Astrocyte (in vitro differentiated cells and primary cell): ENCODE measurements around the gene KLK1. TPM values are rescaled to one million over a fixed set of nuclear protein-coding genes. Genes with fewer than 3 reads are reported as not detected.

Experiments
- DNase-seq: peaks from one replicate; pipeline ENCODE4 v3.0.0-alpha.2; 2010; ENCODE audit warnings: low read depth
- FAIRE-seq: peaks from 2 replicates; lab custom pipeline; 2011; peaks lifted over from hg19 to GRCh38; lab: Jason Lieb, UNC
- H2AFZ ChIP-seq: 2 replicates; pipeline ENCODE4 v1.6.0; 2012; ENCODE audit warnings: low read depth, low read length, inconsistent platforms
- H3K27ac ChIP-seq: 2 replicates; pipeline ENCODE4 v1.5.1; 2011; ENCODE audit warnings: low read depth, low read length, inconsistent platforms
- H3K27me3 ChIP-seq: 2 replicates; pipeline ENCODE4 v1.6.0; 2011; ENCODE audit warnings: low read length, inconsistent platforms; ENCODE audit not compliant: insufficient read depth
- H3K36me3 ChIP-seq: 2 replicates; pipeline ENCODE4 v1.5.1; 2011; ENCODE audit warnings: low read length, inconsistent platforms; ENCODE audit not compliant: insufficient read depth
- H3K4me1 ChIP-seq: 2 replicates; pipeline ENCODE4 v1.5.1; 2011; ENCODE audit warnings: low read length, inconsistent platforms; ENCODE audit not compliant: insufficient read depth
- H3K4me2 ChIP-seq: 2 replicates; pipeline ENCODE4 v1.6.0; 2012; ENCODE audit warnings: low read length, inconsistent platforms
- H3K4me3 ChIP-seq: 2 replicates; pipeline ENCODE4 v1.5.1; 2011; ENCODE audit warnings: low read depth, mild to moderate bottlenecking, low read length, inconsistent platforms; ENCODE audit not compliant: insufficient read depth
- H3K79me2 ChIP-seq: 2 replicates; pipeline ENCODE4 v1.6.0; 2012; ENCODE audit warnings: mild to moderate bottlenecking, low read length, inconsistent platforms; ENCODE audit not compliant: insufficient read depth
- H3K9ac ChIP-seq: 2 replicates; pipeline ENCODE4 v1.6.0; 2012; ENCODE audit warnings: mild to moderate bottlenecking, low read length, inconsistent platforms
- H3K9me3 ChIP-seq: 2 replicates; pipeline ENCODE4 v1.5.1; 2012; ENCODE audit warnings: low read depth, mild to moderate bottlenecking, low read length, inconsistent platforms; ENCODE audit not compliant: insufficient read depth
- H4K20me1 ChIP-seq: 2 replicates; pipeline ENCODE4 v1.6.0; 2012; ENCODE audit warnings: low read length, inconsistent platforms; ENCODE audit not compliant: insufficient read depth
- H3K27ac Mint-ChIP-seq: one replicate; pipeline ENCODE4 v1.8.0; 2021; ENCODE audit warnings: mild to moderate bottlenecking, mixed read lengths; ENCODE audit not compliant: unreplicated experiment
- H3K27me3 Mint-ChIP-seq: one replicate; pipeline ENCODE4 v1.8.0; 2021; ENCODE audit warnings: low read depth, mixed read lengths; ENCODE audit not compliant: unreplicated experiment
- H3K36me3 Mint-ChIP-seq: one replicate; pipeline ENCODE4 v1.8.0; 2021; ENCODE audit warnings: low read depth, mixed read lengths; ENCODE audit not compliant: unreplicated experiment
- H3K4me1 Mint-ChIP-seq: one replicate; pipeline ENCODE4 v1.8.0; 2021; ENCODE audit warnings: low read depth, mixed read lengths; ENCODE audit not compliant: unreplicated experiment
- H3K4me3 Mint-ChIP-seq: one replicate; pipeline ENCODE4 v1.8.0; 2021; ENCODE audit warnings: mild to moderate bottlenecking, moderate library complexity, mixed read lengths; ENCODE audit not compliant: unreplicated experiment
- H3K9me3 Mint-ChIP-seq: one replicate; pipeline ENCODE4 v1.8.0; 2021; ENCODE audit warnings: mild to moderate bottlenecking, mixed read lengths; ENCODE audit not compliant: unreplicated experiment
- EZH2 ChIP-seq: IDR thresholded peaks from 2 replicates; pipeline ENCODE4 v1.6.1; 2012; ENCODE audit warnings: mild to moderate bottlenecking, low read length, inconsistent platforms; ENCODE audit not compliant: insufficient read depth
- total RNA-seq: library from RNA; stranded (reverse); gene quantifications from 2 replicates; pipeline ENCODE4 v1.2.1, GENCODE V29; 2021
- TF ChIP-seq, protein P1 (sequence below): IDR thresholded peaks from 2 replicates; pipeline ENCODE4 v1.5.1; 2011; ENCODE audit warnings: low read depth, mild to moderate bottlenecking, inconsistent platforms, low read length, moderate library complexity; ENCODE audit not compliant: insufficient read depth

Gene KLK1
- total RNA-seq, 1 donor from 2014 or later: not detected

DNA sequence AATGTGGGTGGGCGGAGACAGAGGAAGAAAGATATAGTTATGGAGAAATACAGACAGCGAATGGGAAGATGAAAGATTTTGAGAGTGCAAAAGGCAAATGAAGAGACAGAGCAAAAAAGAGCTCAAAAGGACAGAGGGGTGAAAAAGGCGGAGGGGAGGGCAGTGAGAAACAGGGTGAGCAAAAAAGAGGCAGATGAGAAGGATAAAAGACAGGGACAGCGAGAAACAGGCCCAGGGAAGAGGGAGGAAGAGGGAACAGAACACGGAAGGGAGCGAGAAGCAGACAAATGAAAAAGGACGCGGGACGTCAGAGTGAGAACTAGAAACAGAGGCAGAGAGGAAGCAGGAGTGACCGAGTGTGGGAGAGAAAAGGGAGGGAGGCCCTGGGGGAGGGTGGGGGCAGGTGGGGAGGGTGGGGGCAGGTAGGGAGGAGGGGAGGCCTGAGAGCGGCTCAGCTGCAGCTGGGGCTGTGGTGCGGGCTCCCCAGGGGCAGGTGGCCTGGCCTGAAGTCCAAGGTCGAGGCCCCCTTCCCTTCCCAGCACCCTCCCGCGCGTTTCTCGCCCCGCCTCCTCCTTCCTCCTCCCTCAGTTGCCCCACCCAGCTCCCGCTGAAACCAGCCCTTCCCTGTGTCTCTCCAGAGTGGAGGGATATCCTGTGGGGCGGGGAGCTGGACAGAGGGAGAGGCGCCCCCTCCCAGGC is 2.9 kb downstream of the KLK1 start:
- FAIRE-seq (no peak), DNase-seq (no peak)
- Histone ChIP-seq H3K36me3 (no peaks in the 10 kb centered on the region), H3K4me1 (no peaks in the 10 kb centered on the region), H3K4me3 (no peak overlapping the region), H3K9me3 (no peaks in the 10 kb centered on the region), H3K27me3 (peaks cover 5% of the 10 kb centered on the region), H4K20me1 (no peaks in the 10 kb centered on the region), H2AFZ (no peak overlapping the region), H3K9ac (no peak overlapping the region), H3K79me2 (no peaks in the 10 kb centered on the region), H3K4me2 (no peak overlapping the region), H3K27ac (no peak overlapping the region)
- H3K27me3 Mint-ChIP-seq: peaks cover 77% of the 10 kb centered on the region
- H3K4me1 Mint-ChIP-seq: no peaks in the 10 kb centered on the region
- TF ChIP-seq EZH2: no peak
- TF ChIP-seq, protein P1, sequence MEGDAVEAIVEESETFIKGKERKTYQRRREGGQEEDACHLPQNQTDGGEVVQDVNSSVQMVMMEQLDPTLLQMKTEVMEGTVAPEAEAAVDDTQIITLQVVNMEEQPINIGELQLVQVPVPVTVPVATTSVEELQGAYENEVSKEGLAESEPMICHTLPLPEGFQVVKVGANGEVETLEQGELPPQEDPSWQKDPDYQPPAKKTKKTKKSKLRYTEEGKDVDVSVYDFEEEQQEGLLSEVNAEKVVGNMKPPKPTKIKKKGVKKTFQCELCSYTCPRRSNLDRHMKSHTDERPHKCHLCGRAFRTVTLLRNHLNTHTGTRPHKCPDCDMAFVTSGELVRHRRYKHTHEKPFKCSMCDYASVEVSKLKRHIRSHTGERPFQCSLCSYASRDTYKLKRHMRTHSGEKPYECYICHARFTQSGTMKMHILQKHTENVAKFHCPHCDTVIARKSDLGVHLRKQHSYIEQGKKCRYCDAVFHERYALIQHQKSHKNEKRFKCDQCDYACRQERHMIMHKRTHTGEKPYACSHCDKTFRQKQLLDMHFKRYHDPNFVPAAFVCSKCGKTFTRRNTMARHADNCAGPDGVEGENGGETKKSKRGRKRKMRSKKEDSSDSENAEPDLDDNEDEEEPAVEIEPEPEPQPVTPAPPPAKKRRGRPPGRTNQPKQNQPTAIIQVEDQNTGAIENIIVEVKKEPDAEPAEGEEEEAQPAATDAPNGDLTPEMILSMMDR: no peak
- peaks cover 2% of the 10 kb centered on the region for H3K36me3 Mint-ChIP-seq
- no peak overlapping the region for H3K4me3 Mint-ChIP-seq
- no peak overlapping the region for H3K27ac Mint-ChIP-seq
- peaks cover 11% of the 10 kb centered on the region for H3K9me3 Mint-ChIP-seq

DNA sequence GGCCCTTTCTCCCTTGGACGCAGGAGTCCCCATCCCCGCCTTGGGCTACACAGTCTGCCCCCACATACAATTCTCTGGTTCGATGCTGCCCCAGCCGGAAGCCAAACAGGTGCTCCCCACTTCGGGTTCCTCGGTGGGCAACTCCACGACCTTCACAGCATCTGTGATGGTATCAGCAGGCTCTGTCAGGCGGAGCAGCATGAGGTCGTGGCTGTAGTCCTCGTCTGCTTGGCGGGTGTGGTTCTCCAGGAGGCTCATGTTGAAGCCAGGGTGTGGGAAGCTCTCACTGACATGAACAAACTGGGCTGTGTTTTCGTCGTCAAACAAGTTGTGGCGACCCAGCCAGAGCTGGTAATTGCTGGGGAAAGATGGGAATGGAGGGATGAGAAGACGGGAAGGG is 3.5 kb downstream of the KLK1 start:
- peaks cover 75% of the 10 kb centered on the region for H3K27me3 Mint-ChIP-seq
- Histone ChIP-seq H3K79me2 (no peaks in the 10 kb centered on the region), H3K36me3 (no peaks in the 10 kb centered on the region), H3K4me2 (no peak overlapping the region), H3K4me1 (no peaks in the 10 kb centered on the region), H3K27ac (no peak overlapping the region), H3K9ac (no peak overlapping the region), H3K9me3 (no peaks in the 10 kb centered on the region), H2AFZ (no peak overlapping the region), H4K20me1 (no peaks in the 10 kb centered on the region), H3K4me3 (no peak overlapping the region), H3K27me3 (peaks cover 5% of the 10 kb centered on the region)
- H3K27ac Mint-ChIP-seq: no peak overlapping the region
- DNase-seq (no peak), FAIRE-seq (no peak)
- TF ChIP-seq, protein P1: no peak
- no peak for TF ChIP-seq EZH2
- no peak overlapping the region for H3K4me3 Mint-ChIP-seq
- peaks cover 12% of the 10 kb centered on the region for H3K9me3 Mint-ChIP-seq
- H3K36me3 Mint-ChIP-seq: peaks cover 2% of the 10 kb centered on the region
- H3K4me1 Mint-ChIP-seq: no peaks in the 10 kb centered on the region

DNA sequence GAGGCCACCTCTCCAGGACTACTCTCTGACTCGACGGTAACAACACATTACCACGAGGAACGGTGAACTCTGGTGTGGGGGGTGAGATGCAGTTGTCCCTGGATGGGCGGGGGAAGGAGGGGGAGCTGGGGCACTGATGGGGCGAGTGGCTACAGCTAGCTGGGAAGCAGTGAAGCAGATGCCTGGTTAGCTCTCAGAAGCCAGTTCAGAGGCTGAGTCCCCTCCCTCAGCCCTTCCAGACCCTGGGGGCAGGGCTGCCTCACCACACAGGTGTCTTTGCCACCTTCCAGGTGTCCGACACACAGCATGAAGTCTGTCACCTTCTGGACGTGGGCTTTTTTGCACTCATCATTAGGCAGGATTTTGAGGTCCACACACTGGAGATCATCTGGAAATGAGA is 4.0 kb downstream of the KLK1 start:
- H3K27me3 ChIP-seq: peaks cover 5% of the 10 kb centered on the region
- no peaks in the 10 kb centered on the region for H3K36me3 ChIP-seq
- H3K9me3 Mint-ChIP-seq: peaks cover 16% of the 10 kb centered on the region
- no peak overlapping the region for H3K27ac Mint-ChIP-seq
- TF ChIP-seq, protein P1: no peak
- no peak for TF ChIP-seq EZH2
- DNase-seq: no peak
- H2AFZ ChIP-seq: no peak overlapping the region
- H3K4me2 ChIP-seq: no peak overlapping the region
- no peak overlapping the region for H3K27ac ChIP-seq
- H3K36me3 Mint-ChIP-seq: peaks cover 2% of the 10 kb centered on the region
- H3K4me1 ChIP-seq: no peaks in the 10 kb centered on the region
- H4K20me1 ChIP-seq: no peaks in the 10 kb centered on the region
- H3K4me3 ChIP-seq: no peak overlapping the region
- no peaks in the 10 kb centered on the region for H3K9me3 ChIP-seq
- no peak for FAIRE-seq
- H3K4me1 Mint-ChIP-seq: no peaks in the 10 kb centered on the region
- no peaks in the 10 kb centered on the region for H3K79me2 ChIP-seq
- H3K27me3 Mint-ChIP-seq: peaks cover 80% of the 10 kb centered on the region
- no peak overlapping the region for H3K4me3 Mint-ChIP-seq
- H3K9ac ChIP-seq: no peak overlapping the region
